K562 treated with DMSO at 1 percent for 48 hours (cell line): ENCODE measurements around the gene WNT3A. TPM values are rescaled to one million over a fixed set of nuclear protein-coding genes. Genes with fewer than 3 reads are reported as not detected.

ENCODE experiments used
- total RNA-seq: library from RNA; unstranded; fragments of 300-600 nt; gene quantifications from 2 replicates; pipeline ENCODE4 v1.2.3, GENCODE V29; 2022; ENCODE audit warnings: low replicate concordance; ENCODE audit errors: extremely low read depth

The WNT3A gene
- total RNA-seq: not detected in 2 replicates

GRCh38 chr1:228006786-228007048 is at the start of gene WNT3A:
TSS of gene WNT3A (plus strand) at chr1:228006998. CDS start at chr1:228007129, 131 bp downstream.

GRCh38 chr1:228082214-228082917 is 75.6 kb downstream of the WNT3A start, which contains the start of gene ARF1:
TSS of gene ARF1 (plus strand) at chr1:228082708. CDS start at chr1:228097115, 14,407 bp downstream.

GRCh38 chr1:228102791-228103620 is 96.2 kb downstream of the WNT3A start, which contains the start of gene C1orf35:
TSS of gene C1orf35 (minus strand) at chr1:228103325. CDS start at chr1:228103227, 98 bp downstream.

GRCh38 chr1:228109073-228109961 is 102.5 kb downstream of the WNT3A start, which contains the start of gene MRPL55:
TSS of gene MRPL55 (minus strand) at chr1:228109299. CDS start at chr1:228108260, 1,039 bp downstream.

Other genes starting within 250 kb of the WNT3A start
- gene PRSS38, start 191.3 kb upstream of the WNT3A start, total RNA-seq: not detected in 2 replicates
- not detected in 2 replicates for gene WNT9A, start 59.1 kb upstream of the WNT3A start, total RNA-seq
- gene ARF1, start 75.7 kb downstream of the WNT3A start, total RNA-seq: 215 and 553 TPM in 2 replicates
- not detected in 2 replicates for gene C1orf35, start 96.3 kb downstream of the WNT3A start, total RNA-seq
- gene MRPL55, start 102.3 kb downstream of the WNT3A start, total RNA-seq: not detected in 2 replicates
- gene GUK1, start 133.3 kb downstream of the WNT3A start, total RNA-seq: not detected in 2 replicates
- gene GJC2, start 142.9 kb downstream of the WNT3A start, total RNA-seq: not detected in 2 replicates
- gene IBA57, start 158.8 kb downstream of the WNT3A start, total RNA-seq: not detected in 2 replicates
- gene OBSCN, start 201.0 kb downstream of the WNT3A start, total RNA-seq: not detected in 2 replicates